A549 treated with CpdA at 1 μM for 4 hours (cell line): ENCODE data around the gene GLYATL3. TPM values are rescaled to one million over a fixed set of nuclear protein-coding genes. Genes with fewer than 3 reads are reported as not detected.

Experiments
- total RNA-seq: library from RNA; stranded (reverse); fragments of 200-300 nt; extraction: Qiagen RNA extraction; gene quantifications from 5 replicates; pipeline ENCODE4 v1.2.3, GENCODE V29; 2022; ENCODE audit warnings: low read depth

GLYATL3 gene
- total RNA-seq, result not detected in 5 replicates

GRCh38 chr6:49499623-49500022, at the start of gene GLYATL3:
TSS of gene GLYATL3 (plus strand) at chr6:49499923. CDS start at chr6:49511991, 12,068 bp downstream.

GRCh38 chr6:49462927-49463611, 36.7 kb upstream of the GLYATL3 start, which contains the start of the genes CENPQ and MMUT:
TSS of gene CENPQ (plus strand) at chr6:49463370. CDS start at chr6:49470177, 6,807 bp downstream.
TSS of gene MMUT (minus strand) at chr6:49463253. CDS start at chr6:49459466, 3,787 bp downstream.

GRCh38 chr6:49550492-49551077, 50.9 kb downstream of the GLYATL3 start, which contains the start of gene C6orf141:
TSS of gene C6orf141 (plus strand) at chr6:49550668. CDS start at chr6:49550793, 125 bp downstream.

Other genes starting within 250 kb of the GLYATL3 start
- 4.9 to 7.4 TPM (median 5.8 TPM) in 5 replicates for gene MMUT, start 36.7 kb upstream of the GLYATL3 start, total RNA-seq
- 6.6 to 8.5 TPM (median 7.9 TPM) in 5 replicates for gene CENPQ, start 36.6 kb upstream of the GLYATL3 start, total RNA-seq
- gene C6orf141, start 50.7 kb downstream of the GLYATL3 start, total RNA-seq, result 23.6 to 30.5 TPM (median 25.8 TPM) in 5 replicates
- gene RHAG, start 136.9 kb downstream of the GLYATL3 start, total RNA-seq, result 0.03 to 0.07 TPM in 2 of 5 replicates, not detected in the others
- not detected in 5 replicates for gene CRISP2, start 213.6 kb downstream of the GLYATL3 start, total RNA-seq
- not detected in 5 replicates for gene CRISP3, start 244.5 kb downstream of the GLYATL3 start, total RNA-seq